Measurements from ENCODE around the gene ZCCHC24.

DNA sequence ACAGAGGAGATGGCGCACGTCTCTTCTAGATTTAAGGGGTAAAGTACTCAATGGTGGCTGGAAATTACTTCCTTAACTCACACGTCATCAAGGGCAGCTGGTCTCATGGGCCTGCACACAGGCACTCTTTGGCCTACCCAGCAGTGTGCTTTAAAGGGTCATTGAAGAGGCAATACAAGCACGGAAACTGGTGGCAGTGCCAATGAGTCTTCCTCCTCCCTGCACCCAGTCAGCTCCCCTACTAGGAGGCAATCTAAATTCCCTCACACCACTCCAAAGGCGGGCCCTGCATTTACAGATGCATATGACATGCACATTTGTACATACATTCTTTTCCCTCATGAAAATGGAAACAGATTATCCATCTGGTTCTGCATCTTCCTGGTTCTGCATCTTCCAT, 50.8 kb downstream of the ZCCHC24 start:
- TF ChIP-seq, protein P1, sequence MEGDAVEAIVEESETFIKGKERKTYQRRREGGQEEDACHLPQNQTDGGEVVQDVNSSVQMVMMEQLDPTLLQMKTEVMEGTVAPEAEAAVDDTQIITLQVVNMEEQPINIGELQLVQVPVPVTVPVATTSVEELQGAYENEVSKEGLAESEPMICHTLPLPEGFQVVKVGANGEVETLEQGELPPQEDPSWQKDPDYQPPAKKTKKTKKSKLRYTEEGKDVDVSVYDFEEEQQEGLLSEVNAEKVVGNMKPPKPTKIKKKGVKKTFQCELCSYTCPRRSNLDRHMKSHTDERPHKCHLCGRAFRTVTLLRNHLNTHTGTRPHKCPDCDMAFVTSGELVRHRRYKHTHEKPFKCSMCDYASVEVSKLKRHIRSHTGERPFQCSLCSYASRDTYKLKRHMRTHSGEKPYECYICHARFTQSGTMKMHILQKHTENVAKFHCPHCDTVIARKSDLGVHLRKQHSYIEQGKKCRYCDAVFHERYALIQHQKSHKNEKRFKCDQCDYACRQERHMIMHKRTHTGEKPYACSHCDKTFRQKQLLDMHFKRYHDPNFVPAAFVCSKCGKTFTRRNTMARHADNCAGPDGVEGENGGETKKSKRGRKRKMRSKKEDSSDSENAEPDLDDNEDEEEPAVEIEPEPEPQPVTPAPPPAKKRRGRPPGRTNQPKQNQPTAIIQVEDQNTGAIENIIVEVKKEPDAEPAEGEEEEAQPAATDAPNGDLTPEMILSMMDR (IDR thresholded peaks at IDR 0.05 in 8 of 11, conservative IDR thresholded peaks at IDR 0.05 in 3 of 11): no peak
- no peak for TF ChIP-seq POLR2A (IDR thresholded peaks at IDR 0.05)
